Activated T-helper 1 cell treated with anti-CD3 and anti-CD28 coated beads, Interleukin-12 subunit alpha, Interleukin-12 subunit beta, Interleukin-2, Interleukin-4 antibody, amounts not matched to agents 30 ng/mL and 10 ng/mL and 1 ng/mL, durations not matched to agents 14 hours and 24 hours and 36 hours (primary cell): ENCODE measurements around the gene KASH5. TPM values are rescaled to one million over a fixed set of nuclear protein-coding genes. Genes with fewer than 3 reads are reported as not detected.

Experiments
- DNase-seq: peaks from one replicate; pipeline ENCODE4 v3.0.0; 2021; ENCODE audit warnings: low spot score
- H3K27ac Mint-ChIP-seq: one replicate; pipeline ENCODE4 v1.8.0; 2021; ENCODE audit warnings: mild to moderate bottlenecking, mixed read lengths
- H3K27me3 Mint-ChIP-seq: one replicate; pipeline ENCODE4 v1.8.0; 2022; ENCODE audit warnings: mild to moderate bottlenecking, moderate library complexity, mixed read lengths; ENCODE audit not compliant: insufficient read depth
- H3K36me3 Mint-ChIP-seq: one replicate; pipeline ENCODE4 v1.8.0; 2021; ENCODE audit warnings: low read depth, mixed read lengths
- H3K4me1 Mint-ChIP-seq: one replicate; pipeline ENCODE4 v1.8.0; 2021; ENCODE audit warnings: low read depth, mixed read lengths
- H3K4me3 Mint-ChIP-seq: one replicate; pipeline ENCODE4 v1.8.0; 2021; ENCODE audit warnings: mild to moderate bottlenecking, moderate library complexity, mixed read lengths
- H3K9me3 Mint-ChIP-seq: one replicate; pipeline ENCODE4 v1.8.0; 2021; ENCODE audit warnings: mixed read lengths
- intact Hi-C: fragments of 100-400 bp; cut with micrococcal nuclease; formaldehyde crosslinking; loops from one replicate; pipeline ENCODE4 v1.15.1; 2024
- total RNA-seq: library from RNA; stranded (reverse); gene quantifications from 2 replicates; pipeline ENCODE4 v1.2.3, GENCODE V29; 2022

Gene KASH5
- total RNA-seq, 1 donor from 2014 or later, result not detected

- Mint-ChIP-seq H3K9me3 (no peaks in the 10 kb centered on the region), H3K36me3 (no peaks in the 10 kb centered on the region), H3K4me3 (no peak overlapping the region), H3K27ac (no peak overlapping the region), H3K27me3 (peaks cover 85% of the 10 kb centered on the region), H3K4me1 (peaks cover 28% of the 10 kb centered on the region)
- no peak for DNase-seq
- intact Hi-C loops, result loop anchor here (2.0 kb wide), 1 partner anchor 70 kb away; the partner anchor contains the start of genes DKKL1 and TEAD2
These were observed 44.4 kb downstream of the KASH5 start for GRCh38 chr19:49432141-49433073.

DNA sequence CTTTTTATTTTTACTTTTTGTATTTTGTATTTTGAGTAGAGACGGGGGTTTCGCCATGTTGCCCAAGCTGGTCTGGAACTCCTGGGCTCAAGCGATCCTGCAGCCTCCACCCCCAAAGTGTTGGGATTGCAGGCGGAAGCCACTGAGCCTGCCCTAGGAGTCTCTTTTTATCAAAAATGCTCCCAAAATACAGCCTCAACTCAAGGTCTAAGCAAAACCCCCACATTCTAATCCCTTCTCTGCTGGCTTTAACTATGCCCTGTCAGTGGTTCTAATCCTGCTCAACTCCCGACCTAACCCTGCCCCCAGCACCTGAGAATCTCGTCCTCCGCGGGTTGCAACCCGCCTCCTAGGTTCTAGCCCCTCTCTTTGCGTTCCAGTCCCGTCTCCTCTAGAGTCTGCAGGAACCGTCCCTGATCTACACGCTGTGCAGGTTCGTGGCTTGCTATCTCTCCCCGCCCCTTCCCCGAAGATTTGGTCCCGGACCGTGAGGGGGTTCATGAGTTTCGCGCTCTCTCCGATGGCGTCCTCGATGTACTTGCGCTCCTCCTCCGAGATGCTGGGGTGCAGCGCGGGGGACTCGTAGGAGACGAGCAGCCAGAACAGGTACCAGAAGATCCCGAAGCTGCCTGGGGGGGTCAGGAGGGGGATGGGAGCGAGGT, 45.3 kb downstream of the KASH5 start:
- intact Hi-C loops, result loop anchor here (2.0 kb wide), 1 partner anchor 71 kb away; the partner anchor contains the start of genes DKKL1 and TEAD2
- Mint-ChIP-seq H3K4me1 (peaks cover 20% of the 10 kb centered on the region), H3K9me3 (no peaks in the 10 kb centered on the region), H3K4me3 (no peak overlapping the region), H3K27ac (no peak overlapping the region), H3K27me3 (peaks cover 87% of the 10 kb centered on the region), H3K36me3 (no peaks in the 10 kb centered on the region)
- DNase-seq, result no peak

- no peak overlapping the region for H3K4me3 Mint-ChIP-seq
- intact Hi-C loops, result no loop called here
- peaks cover 15% of the 10 kb centered on the region for H3K4me1 Mint-ChIP-seq
- H3K36me3 Mint-ChIP-seq, result no peaks in the 10 kb centered on the region
- H3K27ac Mint-ChIP-seq, result no peak overlapping the region
- DNase-seq, result no peak
- H3K27me3 Mint-ChIP-seq, result peaks cover 89% of the 10 kb centered on the region
- H3K9me3 Mint-ChIP-seq, result no peaks in the 10 kb centered on the region
These were observed 47.0 kb downstream of the KASH5 start for GRCh38 chr19:49434907-49435583.

GRCh38 chr19:49435670-49436069, 47.6 kb downstream of the KASH5 start:
- peak overlapping the region; percentile 76 for H3K27ac Mint-ChIP-seq
- intact Hi-C loops, result no loop called here
- no peak overlapping the region for H3K4me3 Mint-ChIP-seq
- peaks cover 17% of the 10 kb centered on the region for H3K4me1 Mint-ChIP-seq
- DNase-seq, result no peak
- no peaks in the 10 kb centered on the region for H3K36me3 Mint-ChIP-seq
- peaks cover 88% of the 10 kb centered on the region for H3K27me3 Mint-ChIP-seq
- no peaks in the 10 kb centered on the region for H3K9me3 Mint-ChIP-seq

DNA sequence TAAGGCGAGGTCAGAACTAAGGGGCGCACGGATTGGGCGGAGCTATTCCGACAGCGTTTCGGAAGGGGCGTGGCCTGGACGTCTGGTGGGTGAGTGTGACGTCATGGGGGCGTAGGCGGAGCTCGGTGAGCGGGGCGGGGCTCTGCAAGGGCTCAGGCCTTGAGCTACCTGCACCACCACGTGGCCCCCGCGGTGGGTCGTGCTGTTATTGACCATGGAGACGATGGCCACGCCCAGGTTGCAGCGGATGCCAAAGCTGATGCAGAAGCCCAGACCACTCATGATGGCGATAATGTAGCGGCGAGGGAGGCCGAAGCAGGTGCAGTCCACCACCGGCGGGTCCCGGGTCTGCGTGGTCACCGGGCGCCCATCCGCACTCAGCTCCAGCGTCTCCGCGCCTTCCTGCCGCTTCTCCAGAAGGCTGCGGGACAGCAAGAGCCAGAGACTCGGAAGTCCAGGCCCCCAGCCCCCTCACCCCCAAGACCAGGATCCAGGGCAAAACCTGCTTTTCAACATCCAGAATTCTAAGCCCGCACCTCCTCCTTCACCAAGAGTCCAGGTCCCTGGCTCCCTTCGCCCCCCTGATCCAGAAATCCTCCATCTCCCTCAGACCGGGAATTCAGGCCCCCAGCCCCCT, 48.5 kb downstream of the KASH5 start:
- Mint-ChIP-seq H3K27me3 (peaks cover 89% of the 10 kb centered on the region), H3K4me1 (peaks cover 21% of the 10 kb centered on the region), H3K4me3 (no peak overlapping the region), H3K36me3 (no peaks in the 10 kb centered on the region), H3K27ac (peak overlapping the region; percentile 76), H3K9me3 (no peaks in the 10 kb centered on the region)
- intact Hi-C loops, result no loop called here
- peak; percentile 48 for DNase-seq

DNA sequence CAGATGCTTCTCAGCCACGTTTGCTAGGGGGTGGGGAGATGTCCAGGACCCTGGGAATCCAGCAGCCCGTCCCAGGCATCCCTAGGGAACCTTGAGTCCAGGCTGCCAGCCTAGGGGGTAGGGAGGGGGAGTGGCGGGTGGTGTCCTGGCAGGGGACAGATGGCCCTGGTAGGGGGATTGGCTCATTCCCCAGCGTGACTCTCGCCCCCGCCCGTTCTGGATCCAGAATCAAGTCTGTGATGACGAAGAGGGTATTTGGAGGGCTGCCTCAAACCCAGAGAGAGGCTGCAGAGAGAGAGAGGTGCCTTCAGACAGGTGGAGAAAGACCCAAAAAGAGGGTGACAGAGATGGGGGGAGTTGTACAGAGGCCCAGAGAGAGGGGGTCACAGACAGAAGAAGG, 49.2 kb downstream of the KASH5 start:
- peaks cover 91% of the 10 kb centered on the region for H3K27me3 Mint-ChIP-seq
- intact Hi-C loops, result no loop called here
- no peak for DNase-seq
- H3K4me1 Mint-ChIP-seq, result peaks cover 29% of the 10 kb centered on the region
- H3K4me3 Mint-ChIP-seq, result no peak overlapping the region
- H3K27ac Mint-ChIP-seq, result no peak overlapping the region
- no peaks in the 10 kb centered on the region for H3K36me3 Mint-ChIP-seq
- H3K9me3 Mint-ChIP-seq, result no peaks in the 10 kb centered on the region

DNA sequence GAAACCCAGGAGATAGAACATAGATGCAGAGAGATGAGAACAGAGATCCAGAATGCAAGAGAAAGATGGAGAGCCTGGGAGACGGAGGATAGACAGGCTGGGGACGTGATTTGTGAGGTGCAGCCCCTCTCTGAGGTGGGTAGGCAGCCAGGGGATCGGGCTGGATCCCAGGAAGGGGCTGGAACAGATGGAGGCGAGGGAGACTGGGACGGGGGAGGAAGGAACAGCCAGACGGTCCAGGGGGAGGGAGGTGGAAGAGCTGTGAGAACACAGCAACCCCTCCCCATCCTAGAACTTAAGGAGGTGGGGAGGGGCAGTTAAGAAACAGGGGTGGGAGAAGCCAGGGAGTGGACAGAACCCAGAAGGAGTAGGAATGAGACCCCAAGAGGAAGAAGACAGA, 50.2 kb downstream of the KASH5 start:
- Mint-ChIP-seq H3K27ac (no peak overlapping the region), H3K36me3 (no peaks in the 10 kb centered on the region)

DNA sequence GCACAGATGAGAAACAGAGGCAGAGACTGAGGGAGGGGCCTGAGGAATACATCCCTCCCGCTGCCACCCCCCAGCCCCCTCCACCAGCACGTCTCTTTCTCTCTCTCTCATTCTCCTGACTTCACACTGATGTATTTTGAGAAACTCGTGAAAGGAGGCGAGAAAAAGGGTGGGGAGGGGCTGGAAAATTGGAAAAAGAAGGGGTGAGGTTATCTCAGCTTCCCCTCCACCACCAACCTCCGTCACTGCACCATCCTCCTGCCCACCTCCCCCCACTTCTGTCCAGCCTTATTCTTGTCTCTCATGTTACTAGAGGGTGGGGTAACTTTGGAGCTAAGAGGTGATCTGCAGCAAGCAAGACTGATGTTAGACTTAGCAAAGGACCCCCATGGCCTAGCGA, 51.8 kb downstream of the KASH5 start:
- no peaks in the 10 kb centered on the region for H3K36me3 Mint-ChIP-seq
- intact Hi-C loops, result loop anchor here (5.0 to 10.0 kb wide), 3 partner anchors 33 to 327 kb away; partner anchors contain the start of gene AP2A1
- no peak for DNase-seq
- H3K4me3 Mint-ChIP-seq, result no peak overlapping the region
- H3K9me3 Mint-ChIP-seq, result no peaks in the 10 kb centered on the region
- H3K4me1 Mint-ChIP-seq, result peaks cover 44% of the 10 kb centered on the region
- no peak overlapping the region for H3K27ac Mint-ChIP-seq
- peaks cover 74% of the 10 kb centered on the region for H3K27me3 Mint-ChIP-seq

More for the DNA sequence above, 50.2 kb downstream of the KASH5 start:
- no peak overlapping the region for H3K4me3 Mint-ChIP-seq
- H3K9me3 Mint-ChIP-seq, result no peaks in the 10 kb centered on the region
- peaks cover 87% of the 10 kb centered on the region for H3K27me3 Mint-ChIP-seq
- no peak for DNase-seq
- H3K4me1 Mint-ChIP-seq, result peaks cover 34% of the 10 kb centered on the region
- intact Hi-C loops, result no loop called here

- H3K27ac Mint-ChIP-seq, result no peak overlapping the region
- intact Hi-C loops, result loop anchor here (1.0 to 10.0 kb wide), 4 partner anchors 9 to 327 kb away; partner anchors contain the start of gene AP2A1
- DNase-seq, result no peak
- H3K4me1 Mint-ChIP-seq, result peaks cover 50% of the 10 kb centered on the region
- no peaks in the 10 kb centered on the region for H3K36me3 Mint-ChIP-seq
- no peaks in the 10 kb centered on the region for H3K9me3 Mint-ChIP-seq
- H3K27me3 Mint-ChIP-seq, result peaks cover 66% of the 10 kb centered on the region
- peak overlapping the region; percentile 57 for H3K4me3 Mint-ChIP-seq
These were observed 52.6 kb downstream of the KASH5 start for GRCh38 chr19:49440439-49441209.

- peaks cover 4% of the 10 kb centered on the region for H3K36me3 Mint-ChIP-seq
- H3K4me3 Mint-ChIP-seq, result peak within 1 kb of the TSS; percentile 82
- DNase-seq, result peak; percentile 14
- H3K9me3 Mint-ChIP-seq, result no peaks in the 10 kb centered on the region
- peaks cover 59% of the 10 kb centered on the region for H3K27me3 Mint-ChIP-seq
- intact Hi-C loops, result loop anchor here (1.0 to 10.0 kb wide), 4 partner anchors 10 to 326 kb away; partner anchors contain the start of gene AP2A1
- peak within 1 kb of the TSS; percentile 78 for H3K27ac Mint-ChIP-seq
- H3K4me1 Mint-ChIP-seq, result peaks cover 44% of the 10 kb centered on the region
These were observed 53.3 kb downstream of the KASH5 start, which contains the start of gene SLC17A7 for GRCh38 chr19:49441210-49441959. Gene SLC17A7 (minus strand): TSS chr19:49441527. CDS start chr19:49441379, 148 bp downstream.

DNA sequence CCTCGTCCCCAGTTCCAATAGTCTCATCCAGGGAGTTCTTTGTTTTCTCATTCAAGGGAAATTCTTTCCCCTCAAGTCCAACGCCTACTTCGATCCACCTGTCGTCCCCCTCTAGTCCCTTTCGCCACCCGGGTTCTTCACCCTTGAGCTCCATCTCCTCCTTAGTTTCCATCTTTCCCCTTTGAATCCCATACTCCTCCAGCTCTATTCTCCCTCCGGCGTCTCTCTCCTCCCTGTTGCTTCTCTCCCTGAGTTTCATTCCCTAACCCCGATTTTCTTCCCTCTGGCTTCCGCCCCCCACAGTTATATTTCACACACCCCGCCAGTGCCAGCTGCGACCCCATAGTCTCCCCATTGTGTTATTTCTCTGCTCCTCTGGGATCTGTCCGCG, 53.9 kb downstream of the KASH5 start:
- intact Hi-C loops, result loop anchor here (1.0 to 10.0 kb wide), 7 partner anchors 11 to 973 kb away; partner anchors contain the start of genes AP2A1, CYTH2, RPS11 and RRAS
- peak overlapping the region; percentile 82 for H3K4me3 Mint-ChIP-seq
- peaks cover 38% of the 10 kb centered on the region for H3K4me1 Mint-ChIP-seq
- H3K9me3 Mint-ChIP-seq, result no peaks in the 10 kb centered on the region
- peaks cover 53% of the 10 kb centered on the region for H3K27me3 Mint-ChIP-seq
- no peak for DNase-seq
- peaks cover 7% of the 10 kb centered on the region for H3K36me3 Mint-ChIP-seq
- H3K27ac Mint-ChIP-seq, result peak overlapping the region; percentile 78
